HG03064 (cell line): ENCODE results near the gene CHD6.
"Not testable (repeated sequence)": the region's sequence is repeated elsewhere in the genome, so short reads cannot be mapped to it uniquely, and the experiment has no call there.

Experiments
- ATAC-seq: cut with Tn5 transposase; IDR thresholded peaks from one replicate; pipeline ENCODE4 v1.9.1; 2021; ENCODE audit warnings: low read depth; ENCODE audit not compliant: unreplicated experiment

The CHD6 gene

DNA sequence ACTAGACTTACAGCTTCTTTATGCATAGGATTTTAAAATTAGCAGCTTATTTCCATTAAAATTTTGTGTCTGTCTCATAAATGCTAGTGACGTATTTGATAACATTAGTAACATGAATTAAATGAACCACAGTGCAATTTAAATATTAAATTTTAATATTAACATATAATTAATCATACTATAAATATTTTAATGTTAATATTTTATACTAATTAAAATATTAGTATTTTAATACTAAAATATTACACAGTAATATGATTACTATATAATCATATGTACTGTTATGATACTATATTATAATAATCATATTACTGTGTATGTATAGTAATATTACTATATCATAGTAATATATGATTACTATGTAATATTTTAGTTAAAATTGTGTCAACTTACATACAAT is 73.7 kb downstream of the CHD6 start:
- ATAC-seq: no peak

GRCh38 chr20:41540918-41541317 is 77.3 kb downstream of the CHD6 start:
- no peak for ATAC-seq

- ATAC-seq: no peak
These were observed 77.7 kb downstream of the CHD6 start for GRCh38 chr20:41540459-41540858.

- no peak for ATAC-seq
These were observed 79.2 kb downstream of the CHD6 start for GRCh38 chr20:41538810-41539596.

GRCh38 chr20:41537865-41538264 is 80.3 kb downstream of the CHD6 start:
- no peak for ATAC-seq

DNA sequence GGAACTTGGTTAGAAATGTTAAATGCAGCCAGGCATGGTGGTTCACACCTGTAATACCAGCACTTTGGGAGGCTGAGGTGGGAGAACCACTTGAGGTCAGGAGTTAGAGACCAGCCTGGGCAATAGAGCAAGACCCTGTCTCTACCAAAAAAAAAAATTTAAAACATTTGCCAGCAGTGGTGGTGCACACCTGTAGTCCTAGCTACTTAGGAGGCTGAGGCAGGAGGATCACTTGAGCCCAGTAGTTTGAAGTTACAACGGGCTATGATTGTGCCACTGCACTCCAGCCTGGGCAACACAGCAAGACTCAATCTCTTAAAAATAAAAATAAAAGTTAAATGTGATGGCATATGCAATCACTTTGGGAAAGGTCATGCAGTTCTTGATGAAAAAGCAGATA is 82.6 kb downstream of the CHD6 start:
- ATAC-seq: not testable (repeated sequence)

GRCh38 chr20:41534842-41535241 is 83.3 kb downstream of the CHD6 start:
- no peak for ATAC-seq

DNA sequence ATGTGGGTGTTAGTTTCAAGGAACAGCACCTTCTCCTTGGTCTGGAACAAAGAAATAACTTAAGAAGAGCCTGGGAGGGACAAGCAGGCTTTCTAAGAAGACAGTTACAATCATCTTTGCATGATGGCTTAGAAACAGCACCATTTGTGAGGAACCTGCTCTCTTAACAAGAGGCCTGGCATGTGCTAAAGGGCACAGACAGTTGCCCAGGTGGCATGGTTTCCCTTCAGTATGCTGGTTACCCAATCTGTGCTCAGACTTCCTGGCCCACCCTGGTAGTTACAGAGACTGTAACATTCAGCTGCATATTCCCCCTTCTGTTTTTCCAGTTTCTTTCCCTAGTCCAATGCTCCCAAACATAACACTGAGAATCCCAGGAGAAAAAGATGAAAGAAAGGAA is 84.0 kb downstream of the CHD6 start:
- ATAC-seq: no peak

- ATAC-seq: no peak
These were observed 84.5 kb downstream of the CHD6 start for GRCh38 chr20:41533537-41534136.

DNA sequence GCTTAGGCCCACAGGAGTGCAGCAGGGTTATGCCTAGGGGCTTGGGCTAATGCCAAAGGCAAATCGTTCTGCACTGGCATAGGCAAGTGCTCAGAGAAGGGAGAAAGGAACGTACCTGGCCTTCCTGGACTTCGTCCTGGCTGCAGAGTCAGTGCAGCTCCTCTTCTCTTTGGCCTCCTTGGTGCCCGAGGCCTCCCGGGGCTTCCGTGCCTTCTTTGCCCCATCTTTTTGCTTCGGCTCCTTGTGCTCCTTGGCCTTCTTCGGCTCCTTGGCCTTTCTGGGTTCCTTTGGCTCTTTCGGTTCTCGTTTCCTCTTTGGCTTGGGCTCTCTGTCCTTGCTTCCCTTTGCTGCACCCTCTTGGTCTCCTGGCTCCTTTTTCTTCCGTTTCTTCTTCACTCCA is 85.2 kb downstream of the CHD6 start:
- no peak for ATAC-seq

DNA sequence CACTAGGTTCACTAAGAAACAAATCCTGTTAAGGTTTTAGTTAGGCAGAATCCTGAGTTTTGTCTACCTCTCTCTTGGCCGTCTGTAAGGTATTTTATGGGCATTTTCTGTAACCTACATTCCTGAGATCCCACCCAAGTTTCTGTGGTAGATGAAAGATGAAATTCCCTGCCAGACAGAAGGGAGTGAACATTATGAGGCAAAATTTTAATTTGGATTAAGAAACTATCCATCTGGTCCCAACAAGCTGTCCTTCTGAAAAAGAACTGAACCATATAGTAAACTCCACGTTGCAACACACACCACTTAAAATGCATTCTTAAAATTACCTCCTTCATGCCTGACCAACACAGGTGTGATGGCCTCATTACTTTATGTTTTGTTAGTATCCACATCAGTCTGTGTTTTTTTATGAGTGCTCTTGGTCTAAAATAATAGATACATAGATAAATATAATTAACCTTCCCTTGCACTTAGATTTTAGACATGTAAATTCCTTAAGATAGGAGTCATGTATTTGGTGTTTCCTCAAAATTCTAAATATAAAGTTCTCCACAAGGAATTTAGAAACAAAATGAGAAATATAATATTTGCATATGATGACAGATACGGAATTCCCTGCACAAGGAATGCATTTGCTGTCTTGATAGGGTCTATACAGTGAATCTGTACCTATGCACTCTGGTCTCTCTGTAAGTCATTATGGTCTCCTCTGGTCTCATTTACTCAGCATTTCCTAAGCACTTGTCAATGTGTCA is 86.5 kb downstream of the CHD6 start:
- no peak for ATAC-seq

DNA sequence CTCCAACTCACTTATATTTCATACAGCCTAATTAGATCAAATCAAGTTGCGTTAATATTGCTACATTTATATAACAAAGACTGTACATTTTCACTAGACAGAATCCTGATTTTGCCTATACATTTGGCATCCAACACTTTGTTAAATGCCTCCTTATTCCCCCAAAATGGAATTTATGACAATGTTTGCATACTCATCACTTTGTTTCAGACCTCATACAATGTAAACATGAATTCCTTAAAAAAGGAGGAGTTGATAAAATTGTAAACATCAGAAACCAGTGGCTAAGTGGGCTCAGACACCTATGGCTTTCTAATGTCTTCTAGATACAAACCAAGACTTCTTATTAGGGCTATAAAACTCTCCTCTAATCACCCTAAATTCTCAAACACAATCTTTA is 87.3 kb downstream of the CHD6 start:
- no peak for ATAC-seq

- ATAC-seq: no peak
These were observed 91.8 kb downstream of the CHD6 start for GRCh38 chr20:41526327-41526726.

DNA sequence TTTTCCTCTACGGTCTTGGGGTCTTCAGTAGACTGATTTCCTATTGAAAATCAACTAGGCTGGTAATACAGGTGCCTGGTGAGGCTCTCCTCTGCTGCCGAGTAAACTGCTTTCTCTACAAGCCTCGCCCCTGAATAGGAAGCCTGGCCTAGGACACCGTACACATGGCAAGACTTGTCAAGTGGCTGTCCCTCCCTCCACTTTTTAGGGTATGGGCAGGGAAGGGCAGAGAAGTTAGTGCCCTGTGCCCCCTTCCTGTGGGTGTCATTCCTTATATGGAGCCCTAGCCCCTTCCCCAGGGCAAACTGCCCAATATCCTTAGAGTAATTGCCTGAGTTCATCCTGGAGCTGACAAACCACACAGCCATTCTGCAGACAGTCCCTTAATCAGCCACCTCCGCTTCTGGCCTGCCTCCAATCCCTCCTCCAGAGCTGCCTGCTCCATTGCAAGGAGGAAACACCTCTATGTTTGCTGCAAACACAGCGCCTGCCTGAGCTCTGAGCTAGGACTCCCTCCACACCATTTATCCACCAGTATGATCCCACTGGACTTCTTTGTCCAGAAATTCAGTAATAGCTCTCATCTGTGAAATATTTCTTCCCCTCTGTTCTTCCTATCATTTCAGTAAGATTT is 93.1 kb downstream of the CHD6 start:
- no peak for ATAC-seq

DNA sequence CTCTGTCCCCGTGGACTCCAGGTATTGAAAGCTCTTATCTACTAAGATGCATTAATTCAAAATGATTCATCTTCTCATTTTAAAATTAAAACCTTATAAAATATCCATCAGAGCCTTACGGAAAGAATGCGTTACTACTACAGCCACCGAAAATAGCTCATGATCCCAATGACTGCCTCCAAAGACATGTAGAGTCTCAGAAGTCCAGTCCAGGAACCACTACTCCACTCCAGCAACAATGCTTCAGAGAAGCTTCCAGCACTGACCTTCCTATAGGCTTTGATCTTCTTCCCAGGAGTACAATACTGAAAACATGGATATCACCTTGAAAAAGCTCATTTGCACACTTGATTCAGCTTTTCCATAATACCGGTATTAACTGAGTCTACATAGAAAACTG is 94.3 kb downstream of the CHD6 start:
- no peak for ATAC-seq

DNA sequence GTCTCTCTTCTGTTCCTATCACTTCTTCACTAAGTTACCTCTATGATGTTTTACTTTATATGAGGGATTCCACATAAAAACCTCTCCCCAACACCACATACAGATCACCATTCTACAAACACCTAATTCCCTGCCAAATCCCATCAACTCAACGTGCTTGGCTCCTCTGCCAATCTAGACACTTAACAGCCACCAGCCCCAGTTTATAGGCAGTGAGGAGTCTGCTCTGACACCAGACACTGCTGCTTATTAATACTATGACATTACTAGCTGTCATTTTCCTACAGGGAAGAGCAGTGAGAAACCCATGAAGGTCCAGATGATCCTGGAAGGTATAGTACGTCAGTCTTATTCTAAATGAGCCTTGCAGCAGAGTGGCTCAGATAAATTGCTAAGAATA is 104.3 kb downstream of the CHD6 start:
- ATAC-seq: no peak

DNA sequence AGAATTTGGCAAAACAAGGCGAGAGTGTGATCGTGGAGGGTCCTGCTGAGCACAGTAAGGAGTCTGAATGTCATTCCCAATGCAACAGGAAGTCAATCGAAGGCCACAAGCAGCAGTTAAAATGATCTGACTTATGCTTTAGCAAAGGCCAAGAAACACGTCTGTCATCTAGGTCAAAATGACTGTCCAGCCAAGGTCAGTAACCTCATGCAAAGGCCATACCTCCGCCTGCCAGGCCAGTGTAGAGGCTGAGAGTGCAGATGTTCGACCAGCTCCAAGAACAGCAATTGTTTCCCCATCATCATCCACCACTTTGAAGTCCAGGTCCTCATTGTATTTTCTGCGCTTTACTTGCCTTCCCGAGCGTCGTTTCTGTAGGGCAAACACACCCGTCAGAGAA is 105.6 kb downstream of the CHD6 start:
- no peak for ATAC-seq

- ATAC-seq: no peak
These were observed 107.2 kb downstream of the CHD6 start for GRCh38 chr20:41510847-41511450.

GRCh38 chr20:41510224-41510623 is 108.0 kb downstream of the CHD6 start:
- no peak for ATAC-seq

DNA sequence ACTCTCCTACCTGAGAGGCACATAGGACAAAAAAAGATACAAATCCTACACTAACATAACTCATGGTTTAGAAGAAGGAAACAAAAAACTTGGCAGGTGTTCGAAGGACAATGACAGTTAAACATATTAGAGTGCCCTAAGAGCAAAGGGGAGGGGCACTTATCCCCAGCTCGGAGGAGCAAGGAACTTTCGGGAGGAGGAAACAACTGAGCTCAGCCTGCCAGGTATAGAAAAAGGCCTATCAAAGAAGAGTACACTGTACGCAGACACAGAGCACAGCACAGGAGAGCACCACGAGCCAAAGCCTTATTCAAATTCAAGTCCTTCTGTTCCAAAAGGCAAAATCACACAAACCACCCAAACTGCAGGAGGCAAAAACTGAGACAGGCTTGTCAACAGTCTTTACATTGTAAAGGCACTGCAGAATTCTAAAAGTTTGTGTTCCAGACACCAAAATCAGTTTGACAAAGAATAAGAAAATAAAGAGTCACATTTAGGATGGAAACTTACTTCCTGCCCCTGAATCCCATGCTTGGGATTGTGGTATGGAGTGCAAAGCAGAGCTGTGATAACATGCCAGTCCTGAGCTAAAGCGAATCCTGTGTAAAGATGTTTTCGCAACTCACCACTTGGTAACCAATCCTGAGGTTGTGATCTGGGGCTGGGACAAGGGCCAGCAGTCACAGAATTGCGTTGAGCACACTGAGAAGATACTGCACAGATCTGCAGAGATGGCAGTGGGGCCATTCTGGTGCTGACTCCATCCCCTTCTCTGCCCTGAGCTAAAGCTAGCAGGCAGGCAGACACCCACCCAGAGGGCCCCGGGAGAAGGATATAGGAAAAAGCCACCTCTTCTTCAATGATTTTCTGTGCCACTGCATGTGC is 108.6 kb downstream of the CHD6 start:
- no peak for ATAC-seq
